GM06990 (cell line): ENCODE data around the gene SNPH.

ENCODE experiments used
- DNase-seq: peaks from one replicate; pipeline ENCODE4 v3.0.0-alpha.2; 2011; ENCODE audit not compliant: insufficient read length; ENCODE audit errors: extremely low read depth
- H3K27me3 ChIP-seq: replicated peaks from 2 replicates; pipeline ENCODE4 v1.6.0; 2011; ENCODE audit warnings: low read length; ENCODE audit not compliant: control insufficient read depth, insufficient read depth
- H3K36me3 ChIP-seq: 2 replicates; pipeline ENCODE4 v1.5.1; 2011; ENCODE audit warnings: low read length; ENCODE audit not compliant: control insufficient read depth, insufficient read depth
- H3K4me3 ChIP-seq: replicated peaks from 2 replicates; pipeline ENCODE4 v1.5.1; 2011; ENCODE audit warnings: low read depth, mild to moderate bottlenecking, control low read depth, low read length
- CTCF ChIP-seq: IDR thresholded peaks from 2 replicates; pipeline ENCODE4 v1.5.1; 2011; ENCODE audit warnings: low read length, control low read depth, mild to moderate bottlenecking, inconsistent platforms; ENCODE audit not compliant: insufficient read depth, poor library complexity, severe bottlenecking

Gene SNPH

DNA sequence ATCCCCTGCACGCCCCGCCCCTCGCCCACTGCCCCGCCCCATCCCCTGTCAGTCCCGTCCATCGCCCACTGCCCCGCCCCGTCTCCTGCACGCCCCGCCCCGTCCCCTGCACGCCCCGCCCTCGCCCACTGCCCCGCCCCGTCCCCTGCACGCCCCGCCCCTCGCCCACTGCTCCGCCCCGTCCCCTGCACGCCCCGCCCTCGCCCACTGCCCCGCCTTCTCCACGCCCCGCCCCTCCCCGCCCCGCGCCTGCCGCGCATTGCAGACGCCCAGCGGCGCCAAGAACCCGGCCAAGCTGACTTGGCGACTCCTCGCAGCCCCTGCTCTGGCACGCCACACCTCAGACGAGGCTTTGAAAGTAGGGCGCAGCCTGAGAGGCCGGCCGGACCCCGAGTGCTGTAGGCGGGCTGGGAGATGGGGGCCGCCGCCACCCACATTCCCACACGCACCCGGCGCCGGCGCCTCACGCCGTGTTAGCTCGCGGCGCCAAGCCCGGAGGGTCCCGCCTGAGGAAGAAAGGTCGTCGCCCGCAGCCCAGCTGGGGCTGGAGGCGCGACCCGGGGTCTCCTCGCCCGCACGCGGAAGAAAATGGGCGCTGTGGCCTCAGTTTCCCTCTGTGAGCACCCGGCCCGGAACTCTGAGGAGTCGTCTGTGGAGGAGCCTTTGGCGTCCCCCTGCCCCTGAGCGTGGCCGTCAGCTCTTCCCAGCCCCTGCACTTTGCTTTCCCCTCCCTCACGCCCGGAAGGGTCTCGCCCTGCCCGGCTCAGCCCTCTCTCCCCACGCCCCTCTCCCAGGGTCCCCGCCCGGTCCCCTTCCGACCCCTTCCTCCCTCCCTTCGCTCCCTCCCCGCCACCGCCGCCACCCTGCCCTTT lies 40.1 kb upstream of the SNPH start, which contains the start of gene RAD21L1:
Gene RAD21L1, plus strand, starts transcription at position 262 of the 872 bp plus-strand sequence. CDS start 2,410 bp downstream, outside the sequence.
- Histone ChIP-seq H3K27me3 (no peaks in the 10 kb centered on the region; the same call in 1 of the 2 replicates), H3K4me3 (peak within 1 kb of the TSS; percentile 58), H3K36me3 (no peaks in the 10 kb centered on the region)
- peak; percentile 50 for DNase-seq
- no peak for TF ChIP-seq CTCF

GRCh38 chr20:1229541-1229940 lies 36.6 kb upstream of the SNPH start:
- TF ChIP-seq CTCF = no peak
- Histone ChIP-seq H3K27me3 (no peaks in the 10 kb centered on the region; the same call in 1 of the 2 replicates), H3K36me3 (no peaks in the 10 kb centered on the region), H3K4me3 (no peak overlapping the region)
- DNase-seq = no peak

DNA sequence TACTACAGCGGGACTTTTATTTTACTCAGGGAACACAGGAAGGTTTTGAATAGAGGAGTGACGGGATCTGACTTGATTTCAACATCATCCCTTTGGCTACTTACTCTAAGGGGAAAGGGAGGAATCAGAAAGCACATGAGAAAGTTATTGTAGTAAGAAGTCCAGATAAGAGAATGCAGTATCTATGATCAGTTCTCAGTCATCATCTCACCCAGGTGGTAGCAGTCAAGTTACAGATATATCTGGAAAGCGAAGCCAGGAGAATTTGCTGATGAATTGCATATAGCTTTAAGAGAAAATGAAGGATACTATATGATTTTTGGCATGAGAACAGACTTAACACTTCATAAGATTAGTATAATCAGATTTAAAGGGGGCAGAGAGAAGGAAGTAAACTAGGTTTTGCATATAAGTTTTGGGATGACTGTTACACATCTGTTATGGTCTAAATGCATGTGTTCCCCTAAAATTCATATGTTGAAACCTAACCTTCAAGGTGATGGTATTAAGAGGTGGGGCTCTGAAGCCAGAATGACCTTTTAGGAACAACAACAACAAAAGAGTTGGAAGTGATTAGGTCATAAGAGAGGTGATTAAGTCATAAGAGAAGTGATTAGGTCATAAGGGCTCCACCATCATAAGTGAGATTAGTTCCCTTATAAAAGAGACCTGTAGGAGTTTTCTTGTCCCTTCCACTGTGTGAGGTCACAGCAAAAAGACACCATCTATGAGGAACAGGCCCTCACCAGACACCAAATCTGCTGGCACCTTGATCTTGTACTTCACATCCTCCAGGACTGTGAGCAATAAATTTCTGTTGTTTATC lies 33.6 kb upstream of the SNPH start:
- DNase-seq = peak; percentile 18
- Histone ChIP-seq H3K27me3 (no peaks in the 10 kb centered on the region), H3K4me3 (no peak overlapping the region), H3K36me3 (no peaks in the 10 kb centered on the region)
- TF ChIP-seq CTCF = no peak

GRCh38 chr20:1240549-1240948 lies 25.5 kb upstream of the SNPH start:
- DNase-seq = no peak
- Histone ChIP-seq H3K27me3 (no peaks in the 10 kb centered on the region; the same call in 1 of the 2 replicates), H3K4me3 (no peak overlapping the region), H3K36me3 (no peaks in the 10 kb centered on the region)
- no peak for TF ChIP-seq CTCF

- DNase-seq = no peak
- no peaks in the 10 kb centered on the region for H3K36me3 ChIP-seq
- H3K27me3 ChIP-seq = no peaks in the 10 kb centered on the region; the same call in 1 of the 2 replicates
- TF ChIP-seq CTCF = no peak
- no peak overlapping the region for H3K4me3 ChIP-seq
These were observed 24.6 kb upstream of the SNPH start for GRCh38 chr20:1241456-1241855.
